ENCODE results near the gene KCNJ10.

Gene KCNJ10

GRCh38 chr1:159953536-159954515 is 116.1 kb downstream of the KCNJ10 start, which contains the start of gene SLAMF9:
SLAMF9 (minus strand) TSS chr1:159954237; CDS start chr1:159954137, 100 bp downstream.
- no peak for TF ChIP-seq EZH2phosphoT487 (IDR thresholded peaks at IDR 0.05; ENCODE audit: low read depth)
- TF ChIP-seq CTCF (IDR thresholded peaks at IDR 0.05; ENCODE audit: low read depth, low read length): no peak
- peaks cover 27% of the 10 kb centered on the region for H3K4me1 ChIP-seq (ENCODE audit: low read length)
- H3K36me3 ChIP-seq (replicated peaks; ENCODE audit: low read depth, low read length): no peaks in the 10 kb centered on the region
- H4K20me1 ChIP-seq (ENCODE audit: insufficient read depth, low read length): no peaks in the 10 kb centered on the region
- no peaks in the 10 kb centered on the region for H3K79me2 ChIP-seq (ENCODE audit: low read length)
- H2AFZ ChIP-seq (ENCODE audit: low read depth, low read length): 0 out of 2 replicates have a peak within 1 kb of the TSS, but pooled peaks have one; percentile 3
- peaks cover 14% of the 10 kb centered on the region; the same call in 1 of the 2 replicates for H3K27me3 ChIP-seq (ENCODE audit: low read depth, low read length)
- H3K27ac ChIP-seq (ENCODE audit: low read length): no peak within 1 kb of the TSS
- peak within 1 kb of the TSS; percentile 42 for H3K4me2 ChIP-seq (ENCODE audit: low read length)
- 0 out of 2 replicates have a peak within 1 kb of the TSS, but pooled peaks have one; percentile 6 for H3K4me3 ChIP-seq (ENCODE audit: low read length)
- H3K9ac ChIP-seq (ENCODE audit: low read length): no peak within 1 kb of the TSS
- no peaks in the 10 kb centered on the region for H3K9me3 ChIP-seq (ENCODE audit: insufficient read depth, low read length)

- H3K4me2 ChIP-seq (ENCODE audit: low read length): no peak overlapping the region
- H3K9me3 ChIP-seq (ENCODE audit: insufficient read depth, low read length): no peaks in the 10 kb centered on the region
- no peak overlapping the region for H3K4me3 ChIP-seq (ENCODE audit: low read length)
- H3K27ac ChIP-seq (ENCODE audit: low read length): no peak overlapping the region
- H2AFZ ChIP-seq (ENCODE audit: low read depth, low read length): no peak overlapping the region
- H3K4me1 ChIP-seq (ENCODE audit: low read length): peaks cover 18% of the 10 kb centered on the region
- no peaks in the 10 kb centered on the region for H4K20me1 ChIP-seq (ENCODE audit: insufficient read depth, low read length)
- TF ChIP-seq EZH2phosphoT487 (IDR thresholded peaks at IDR 0.05; ENCODE audit: low read depth): no peak
- no peak for TF ChIP-seq CTCF (IDR thresholded peaks at IDR 0.05; ENCODE audit: low read depth, low read length)
- H3K79me2 ChIP-seq (ENCODE audit: low read length): no peaks in the 10 kb centered on the region
- no peaks in the 10 kb centered on the region for H3K36me3 ChIP-seq (replicated peaks; ENCODE audit: low read depth, low read length)
- no peak overlapping the region for H3K9ac ChIP-seq (ENCODE audit: low read length)
- peaks cover 14% of the 10 kb centered on the region; the same call in 1 of the 2 replicates for H3K27me3 ChIP-seq (ENCODE audit: low read depth, low read length)
Measured at GRCh38 chr1:159952932-159953331, 117.0 kb downstream of the KCNJ10 start.

- peaks cover 14% of the 10 kb centered on the region; the same call in 1 of the 2 replicates for H3K27me3 ChIP-seq (ENCODE audit: low read depth, low read length)
- H3K4me1 ChIP-seq (ENCODE audit: low read length): peaks cover 13% of the 10 kb centered on the region
- no peaks in the 10 kb centered on the region for H3K79me2 ChIP-seq (ENCODE audit: low read length)
- H3K9me3 ChIP-seq (ENCODE audit: insufficient read depth, low read length): no peaks in the 10 kb centered on the region
- H2AFZ ChIP-seq (ENCODE audit: low read depth, low read length): no peak overlapping the region
- no peak overlapping the region for H3K9ac ChIP-seq (ENCODE audit: low read length)
- no peaks in the 10 kb centered on the region for H3K36me3 ChIP-seq (replicated peaks; ENCODE audit: low read depth, low read length)
- H3K27ac ChIP-seq (ENCODE audit: low read length): no peak overlapping the region
- H3K4me2 ChIP-seq (ENCODE audit: low read length): no peak overlapping the region
- no peak for TF ChIP-seq CTCF (IDR thresholded peaks at IDR 0.05; ENCODE audit: low read depth, low read length)
- no peak for TF ChIP-seq EZH2phosphoT487 (IDR thresholded peaks at IDR 0.05; ENCODE audit: low read depth)
- H4K20me1 ChIP-seq (ENCODE audit: insufficient read depth, low read length): no peaks in the 10 kb centered on the region
- no peak overlapping the region for H3K4me3 ChIP-seq (ENCODE audit: low read length)
Measured at GRCh38 chr1:159951551-159951950, 118.4 kb downstream of the KCNJ10 start.

- H3K27me3 ChIP-seq (ENCODE audit: low read depth, low read length): peaks cover 14% of the 10 kb centered on the region; the same call in 1 of the 2 replicates
- H3K4me1 ChIP-seq (ENCODE audit: low read length): peaks cover 18% of the 10 kb centered on the region
- H3K27ac ChIP-seq (ENCODE audit: low read length): no peak overlapping the region
- no peaks in the 10 kb centered on the region for H3K36me3 ChIP-seq (replicated peaks; ENCODE audit: low read depth, low read length)
- no peak overlapping the region for H2AFZ ChIP-seq (ENCODE audit: low read depth, low read length)
- H3K9me3 ChIP-seq (ENCODE audit: insufficient read depth, low read length): no peaks in the 10 kb centered on the region
- H3K9ac ChIP-seq (ENCODE audit: low read length): no peak overlapping the region
- TF ChIP-seq EZH2phosphoT487 (IDR thresholded peaks at IDR 0.05; ENCODE audit: low read depth) (no peak), CTCF (IDR thresholded peaks at IDR 0.05; ENCODE audit: low read depth, low read length) (no peak)
- H4K20me1 ChIP-seq (ENCODE audit: insufficient read depth, low read length): no peaks in the 10 kb centered on the region
- H3K4me3 ChIP-seq (ENCODE audit: low read length): no peak overlapping the region
- H3K79me2 ChIP-seq (ENCODE audit: low read length): no peaks in the 10 kb centered on the region
- H3K4me2 ChIP-seq (ENCODE audit: low read length): no peak overlapping the region
Measured at GRCh38 chr1:159951016-159951415, 118.9 kb downstream of the KCNJ10 start.

Measured in OCI-LY3 (cell line).